Activated CD4-positive, alpha-beta T cell treated with anti-CD3 and anti-CD28 coated beads, Interleukin-2, amount 50 U/mL, for 48 hours (primary cell): ENCODE results near the gene SDK2.

Experiments used
- DNase-seq, 2 experiments: peaks; one replicate each; pipeline ENCODE4 v3.0.0-alpha.2; 2020

The SDK2 gene

GRCh38 chr17:73498886-73499554 is 145.2 kb downstream of the SDK2 start:
- no peak for DNase-seq

- DNase-seq, result no peak
Measured at GRCh38 chr17:73498176-73498575, 146.1 kb downstream of the SDK2 start.

GRCh38 chr17:73497721-73498120 is 146.5 kb downstream of the SDK2 start:
- DNase-seq, result no peak

- no peak for DNase-seq
Measured at GRCh38 chr17:73496232-73496631, 148.0 kb downstream of the SDK2 start.

- no peak for DNase-seq
Measured at GRCh38 chr17:73495641-73496040, 148.6 kb downstream of the SDK2 start.

- no peak for DNase-seq
Measured at GRCh38 chr17:73494950-73495349, 149.3 kb downstream of the SDK2 start.

GRCh38 chr17:73493956-73494926 is 150.0 kb downstream of the SDK2 start:
- DNase-seq, result no peak

GRCh38 chr17:73492821-73493814 is 151.1 kb downstream of the SDK2 start:
- DNase-seq, result no peak

GRCh38 chr17:73492125-73492820 is 152.0 kb downstream of the SDK2 start:
- DNase-seq, result no peak

GRCh38 chr17:73491648-73492047 is 152.6 kb downstream of the SDK2 start:
- no peak for DNase-seq

- DNase-seq, result no peak
Measured at GRCh38 chr17:73490851-73491250, 153.4 kb downstream of the SDK2 start.

GRCh38 chr17:73489991-73490390 is 154.3 kb downstream of the SDK2 start:
- DNase-seq, result no peak

GRCh38 chr17:73489333-73489732 is 154.9 kb downstream of the SDK2 start:
- DNase-seq, result no peak

- no peak for DNase-seq
Measured at GRCh38 chr17:73485130-73485529, 159.1 kb downstream of the SDK2 start.

- no peak for DNase-seq
Measured at GRCh38 chr17:73482894-73483293, 161.4 kb downstream of the SDK2 start.

- DNase-seq, result no peak
Measured at GRCh38 chr17:73482251-73482716, 162.0 kb downstream of the SDK2 start.

GRCh38 chr17:73481676-73482075 is 162.6 kb downstream of the SDK2 start:
- DNase-seq, result no peak

- no peak for DNase-seq
Measured at GRCh38 chr17:73480740-73481139, 163.5 kb downstream of the SDK2 start.

- no peak for DNase-seq
Measured at GRCh38 chr17:73478768-73479424, 165.3 kb downstream of the SDK2 start.

GRCh38 chr17:73478334-73478733 is 165.9 kb downstream of the SDK2 start:
- no peak for DNase-seq

GRCh38 chr17:73476890-73477350 is 167.3 kb downstream of the SDK2 start:
- DNase-seq, result no peak
